T-helper 2 cell treated with Interferon-gamma antibody and Interleukin-4, amounts not matched to agents 5 μg/mL and 100 μg/mL, for 36 hours (primary cell): ENCODE results near the gene OR1N2.
"Not testable (repeated sequence)": the region's sequence is repeated elsewhere in the genome, so short reads cannot be mapped to it uniquely, and the experiment has no call there.

Experiments
- DNase-seq: peaks from one replicate; pipeline ENCODE4 v3.0.0; 2021; ENCODE audit warnings: low spot score
- H3K27ac Mint-ChIP-seq: one replicate; pipeline ENCODE4 v1.8.0; 2021; ENCODE audit warnings: mild to moderate bottlenecking, mixed read lengths
- H3K27me3 Mint-ChIP-seq: one replicate; pipeline ENCODE4 v1.8.0; 2021; ENCODE audit warnings: low read depth, mixed read lengths
- H3K36me3 Mint-ChIP-seq: one replicate; pipeline ENCODE4 v1.8.0; 2021; ENCODE audit warnings: low read depth, mixed read lengths
- H3K4me1 Mint-ChIP-seq: one replicate; pipeline ENCODE4 v1.8.0; 2021; ENCODE audit warnings: low read depth, mixed read lengths
- H3K4me3 Mint-ChIP-seq: one replicate; pipeline ENCODE4 v1.8.0; 2022; ENCODE audit warnings: mild to moderate bottlenecking, moderate library complexity, mixed read lengths
- H3K9me3 Mint-ChIP-seq: one replicate; pipeline ENCODE4 v1.8.0; 2021; ENCODE audit warnings: mixed read lengths

The OR1N2 gene

DNA sequence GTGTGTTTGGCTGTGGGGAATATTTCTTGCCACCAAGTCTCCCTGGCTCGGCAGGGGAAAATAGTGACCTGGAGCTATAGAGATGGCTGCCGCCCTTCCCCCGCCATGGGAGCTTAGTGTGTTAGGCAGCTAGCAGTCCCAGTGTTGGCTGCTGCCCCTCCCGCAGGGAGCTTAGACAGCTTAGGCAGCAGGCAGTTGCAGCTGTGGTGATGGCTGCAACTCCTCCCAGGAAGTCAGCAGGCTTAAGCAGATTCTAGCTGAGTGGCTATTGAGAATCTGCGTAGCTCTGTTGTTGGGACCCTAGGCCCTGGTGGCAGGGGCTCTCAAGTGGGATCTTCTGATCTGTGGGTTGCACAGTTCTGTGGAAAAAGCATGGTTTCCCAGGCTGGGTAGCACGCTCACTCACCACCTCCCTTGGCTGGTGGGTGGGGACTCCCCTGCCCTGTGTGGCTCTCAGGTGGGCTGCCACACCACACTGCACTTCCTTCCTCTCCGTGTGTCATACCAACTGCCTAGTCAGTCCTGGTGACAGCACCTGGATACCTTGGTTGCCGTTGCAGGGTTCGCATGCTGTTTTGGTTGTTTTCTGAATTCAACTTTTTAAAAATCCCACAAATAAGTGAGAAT is 9.3 kb downstream of the OR1N2 start:
- Mint-ChIP-seq H3K4me1 (peaks cover 10% of the 10 kb centered on the region), H3K27ac (peak overlapping the region; percentile 46), H3K9me3 (peaks cover 5% of the 10 kb centered on the region), H3K27me3 (peaks cover 5% of the 10 kb centered on the region), H3K36me3 (no peaks in the 10 kb centered on the region), H3K4me3 (no peak overlapping the region)
- DNase-seq, result peak; percentile 10

DNA sequence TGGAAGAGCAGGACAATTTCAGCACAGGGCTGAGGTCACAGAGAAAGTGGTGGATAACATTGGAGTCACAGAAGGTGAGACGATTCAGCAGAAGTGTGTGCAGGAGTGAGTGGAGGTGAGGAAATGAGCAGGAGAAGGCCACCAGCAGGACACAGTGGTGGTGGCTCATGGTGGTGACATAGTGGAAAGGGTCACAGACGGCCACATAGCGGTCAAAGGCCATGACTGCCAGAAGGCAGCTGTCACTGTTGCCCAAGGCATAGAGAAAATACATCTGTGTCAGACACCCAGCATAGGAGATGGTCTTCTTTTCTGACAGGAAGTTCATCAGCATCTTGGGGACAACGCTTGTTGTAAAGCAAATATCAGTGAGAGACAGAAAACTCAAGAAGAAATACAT is 15.0 kb downstream of the OR1N2 start:
- no peaks in the 10 kb centered on the region for H3K9me3 Mint-ChIP-seq
- peaks cover 14% of the 10 kb centered on the region for H3K4me1 Mint-ChIP-seq
- no peak for DNase-seq
- H3K36me3 Mint-ChIP-seq, result no peaks in the 10 kb centered on the region
- no peak overlapping the region for H3K4me3 Mint-ChIP-seq
- H3K27ac Mint-ChIP-seq, result no peak overlapping the region
- no peaks in the 10 kb centered on the region for H3K27me3 Mint-ChIP-seq

GRCh38 chr9:122572456-122572855 is 19.5 kb downstream of the OR1N2 start:
- no peak overlapping the region for H3K27ac Mint-ChIP-seq

DNA sequence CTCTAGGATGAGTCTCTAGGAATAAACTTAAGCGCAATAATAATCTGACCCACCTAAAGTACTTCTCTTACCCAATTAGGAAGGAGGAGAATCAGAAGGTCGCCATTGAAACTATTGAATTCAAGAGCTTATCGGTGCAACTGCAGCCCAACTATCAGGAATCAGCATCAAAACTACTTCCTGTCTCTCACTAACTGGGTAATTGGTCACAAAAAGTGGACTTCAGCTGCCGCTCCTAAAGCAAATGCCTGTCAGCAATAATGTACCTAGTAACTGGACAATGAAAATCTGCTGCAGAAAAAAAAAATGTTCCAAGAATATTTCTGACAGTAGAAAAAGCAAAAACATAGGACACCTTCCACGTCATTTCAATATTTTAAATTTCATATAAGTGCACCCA is 27.0 kb downstream of the OR1N2 start:
- H3K27me3 Mint-ChIP-seq, result peaks cover 3% of the 10 kb centered on the region
- H3K4me3 Mint-ChIP-seq, result no peak overlapping the region
- no peaks in the 10 kb centered on the region for H3K9me3 Mint-ChIP-seq
- no peak overlapping the region for H3K27ac Mint-ChIP-seq
- DNase-seq, result no peak
- no peaks in the 10 kb centered on the region for H3K36me3 Mint-ChIP-seq
- no peaks in the 10 kb centered on the region for H3K4me1 Mint-ChIP-seq

More at GRCh38 chr9:122572456-122572855, 19.5 kb downstream of the OR1N2 start:
- peaks cover 2% of the 10 kb centered on the region for H3K27me3 Mint-ChIP-seq
- no peak overlapping the region for H3K4me3 Mint-ChIP-seq
- DNase-seq, result no peak
- H3K9me3 Mint-ChIP-seq, result no peaks in the 10 kb centered on the region
- H3K4me1 Mint-ChIP-seq, result peaks cover 10% of the 10 kb centered on the region
- no peaks in the 10 kb centered on the region for H3K36me3 Mint-ChIP-seq

- no peak for DNase-seq
- Mint-ChIP-seq H3K4me3 (no peak overlapping the region), H3K9me3 (no peaks in the 10 kb centered on the region), H3K36me3 (no peaks in the 10 kb centered on the region), H3K4me1 (no peaks in the 10 kb centered on the region), H3K27ac (no peak overlapping the region), H3K27me3 (peaks cover 5% of the 10 kb centered on the region)
Measured at GRCh38 chr9:122580360-122580759, 27.4 kb downstream of the OR1N2 start.

DNA sequence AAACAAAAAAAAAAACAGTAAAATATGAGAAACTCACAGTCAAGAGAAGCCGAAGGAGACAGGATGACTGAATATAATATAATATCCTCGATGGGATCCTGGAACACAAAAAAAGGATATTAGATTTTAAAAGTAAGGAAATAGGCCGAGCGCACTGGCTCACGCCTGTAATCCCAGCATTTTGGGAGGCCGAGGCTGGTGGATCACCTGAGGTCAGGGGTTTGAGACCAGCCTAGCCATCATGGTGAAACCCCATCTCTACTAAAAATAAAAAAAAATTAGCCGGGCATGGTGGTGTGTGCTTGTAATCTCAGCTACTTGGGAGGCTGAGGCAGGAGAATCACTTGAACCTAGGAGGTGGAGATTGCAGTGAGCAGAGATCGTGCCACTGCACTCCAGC is 30.4 kb downstream of the OR1N2 start, which contains the start of gene OR1L8:
Gene OR1L8 (minus strand): TSS at position 101 of the 400 bp plus-strand sequence. CDS start 14,907 bp downstream, outside the sequence.
- not testable (repeated sequence) for H3K4me3 Mint-ChIP-seq, H3K4me1 Mint-ChIP-seq, H3K27ac Mint-ChIP-seq, H3K36me3 Mint-ChIP-seq, DNase-seq, H3K27me3 Mint-ChIP-seq, H3K9me3 Mint-ChIP-seq
